Smooth muscle cell of the brain vasculature (primary cell): ENCODE data around the gene CCDC187.

Experiments used
- DNase-seq: peaks from one replicate; pipeline ENCODE4 v3.0.0-alpha.2; 2012; ENCODE audit warnings: low read depth, low spot score

Gene CCDC187

DNA sequence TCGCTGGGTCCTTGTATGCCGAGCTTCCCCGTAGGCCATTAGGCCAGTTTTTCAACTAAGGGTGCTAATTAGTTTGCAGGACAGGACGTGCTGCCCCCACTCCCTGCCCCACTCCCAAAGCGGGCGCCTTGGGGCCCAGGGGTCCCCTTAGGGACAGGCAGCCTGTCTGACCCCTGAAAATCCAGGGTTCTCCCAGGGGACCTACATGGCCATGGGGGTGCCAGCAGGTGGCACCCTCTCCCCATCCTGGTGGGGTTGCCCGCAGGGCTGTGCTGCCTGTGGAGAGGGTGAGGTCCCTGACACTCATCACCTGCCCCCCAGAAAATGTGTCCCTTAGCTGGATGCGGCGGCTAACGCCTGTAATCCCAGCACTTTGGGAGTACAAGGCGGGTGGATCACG is 8.5 kb upstream of the CCDC187 start:
- DNase-seq: no peak

DNA sequence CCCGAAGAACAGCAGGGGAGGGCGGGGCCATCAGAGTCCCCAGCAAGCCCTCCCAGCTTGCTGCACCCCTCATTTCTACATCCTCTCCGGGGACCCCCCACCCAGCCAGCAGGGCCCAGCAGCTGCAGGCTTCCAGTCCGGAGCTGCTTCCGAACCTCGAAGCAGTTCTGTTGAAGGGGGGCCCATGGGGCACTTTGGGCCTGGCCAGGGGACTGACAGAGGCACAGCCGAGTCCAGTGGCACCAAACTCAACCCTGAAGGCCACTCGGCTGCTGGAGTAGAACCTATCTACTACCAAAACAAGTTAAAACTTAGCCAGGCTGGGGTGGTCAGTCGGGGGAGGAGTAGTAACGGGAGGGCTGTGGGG is 8.1 kb upstream of the CCDC187 start:
- DNase-seq: no peak

DNA sequence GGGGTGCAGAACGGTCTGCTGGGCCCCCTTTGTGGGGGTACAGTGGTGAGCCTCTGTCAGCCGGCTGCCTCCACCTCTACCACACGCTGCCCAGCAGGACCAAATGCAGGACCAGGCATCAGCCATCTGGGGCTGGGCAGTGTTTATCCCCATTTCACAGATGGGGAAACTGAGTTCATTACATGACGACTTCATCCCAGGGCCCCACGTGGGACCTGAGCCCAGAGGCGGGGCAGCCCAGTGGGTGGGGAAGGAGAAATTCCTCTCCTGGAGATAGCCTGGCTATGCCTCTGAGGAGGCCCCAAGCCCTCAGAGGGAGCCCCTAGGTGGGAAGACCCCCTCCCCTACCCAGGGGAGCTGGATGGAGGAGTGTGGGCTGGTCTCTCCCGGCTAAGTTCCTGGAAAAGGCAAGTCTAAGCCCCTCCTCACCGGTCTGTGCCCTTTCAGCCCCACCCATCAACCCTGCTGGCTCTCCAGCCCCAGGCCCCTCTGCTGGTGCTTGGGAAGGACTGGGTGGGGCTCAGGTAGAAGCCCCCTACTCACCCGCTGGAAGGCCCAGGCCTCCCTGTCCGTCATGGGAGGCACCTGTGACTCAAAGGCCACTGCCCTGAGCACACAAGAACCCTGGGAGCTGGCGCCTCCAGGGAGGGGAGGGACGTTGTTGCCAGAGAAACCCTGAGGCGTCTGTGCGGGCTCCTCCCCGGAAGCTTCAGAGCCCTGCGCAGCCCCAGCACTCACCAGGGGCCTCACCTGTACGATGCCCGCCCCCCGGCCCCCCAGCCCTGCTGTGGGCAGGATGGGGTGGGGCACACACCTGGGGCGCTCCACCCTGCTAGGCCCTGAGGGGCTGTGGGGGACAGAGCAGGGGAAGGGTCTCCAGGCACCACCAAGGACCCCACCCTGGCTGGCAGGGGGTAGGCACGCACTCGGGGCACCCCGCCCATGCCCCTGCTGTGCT is 7.4 kb upstream of the CCDC187 start:
- no peak for DNase-seq

DNA sequence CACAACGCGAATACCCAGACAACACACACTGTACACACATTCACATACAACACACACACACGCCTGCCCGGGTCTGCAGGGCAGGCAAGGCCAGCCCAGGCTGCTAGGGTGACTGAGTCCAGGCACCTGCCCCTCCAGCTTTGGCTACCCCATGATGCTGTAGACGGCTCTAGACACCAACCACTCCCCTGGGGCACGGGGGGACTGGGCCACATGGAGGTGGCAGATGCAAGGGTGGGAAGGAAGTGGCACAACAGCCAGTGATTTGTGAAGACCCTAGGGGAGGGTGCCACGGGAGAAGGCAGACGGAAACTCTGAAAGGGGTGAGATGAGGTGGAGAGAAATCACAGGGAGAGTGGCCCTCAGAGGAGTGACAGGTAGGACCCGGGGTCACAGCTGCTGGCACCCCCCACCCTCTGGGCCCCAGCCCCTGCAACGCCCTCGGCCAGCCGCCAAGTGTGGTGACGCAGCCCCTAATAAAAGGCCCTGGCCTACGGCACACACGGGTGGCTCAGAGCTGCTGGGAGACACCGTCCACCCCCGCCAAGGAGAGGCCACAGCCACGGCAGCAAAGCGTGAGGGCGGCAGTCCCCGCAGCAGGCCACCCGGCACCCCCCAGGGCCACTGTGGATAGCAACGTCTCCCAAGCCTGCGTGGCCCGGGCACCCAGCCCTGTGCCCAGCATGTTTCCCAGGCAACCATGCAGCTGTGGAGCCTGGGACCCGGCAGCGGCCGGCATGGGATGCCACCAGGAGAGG is 6.6 kb upstream of the CCDC187 start:
- no peak for DNase-seq

DNA sequence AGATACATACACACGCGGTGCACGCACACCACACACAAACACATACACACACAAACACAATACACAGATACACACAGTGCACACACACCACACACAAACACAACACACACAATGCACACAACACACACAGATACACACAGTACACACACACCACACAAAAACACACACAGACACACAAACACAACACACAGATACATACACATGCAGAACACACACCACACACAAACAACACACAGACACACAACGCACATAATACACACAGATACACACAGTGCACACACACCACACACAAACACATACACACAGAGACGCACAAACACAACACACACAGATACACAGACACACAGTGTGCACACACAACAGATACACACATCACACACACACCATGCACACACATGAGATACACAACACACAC is 5.9 kb upstream of the CCDC187 start:
- DNase-seq: no peak

DNA sequence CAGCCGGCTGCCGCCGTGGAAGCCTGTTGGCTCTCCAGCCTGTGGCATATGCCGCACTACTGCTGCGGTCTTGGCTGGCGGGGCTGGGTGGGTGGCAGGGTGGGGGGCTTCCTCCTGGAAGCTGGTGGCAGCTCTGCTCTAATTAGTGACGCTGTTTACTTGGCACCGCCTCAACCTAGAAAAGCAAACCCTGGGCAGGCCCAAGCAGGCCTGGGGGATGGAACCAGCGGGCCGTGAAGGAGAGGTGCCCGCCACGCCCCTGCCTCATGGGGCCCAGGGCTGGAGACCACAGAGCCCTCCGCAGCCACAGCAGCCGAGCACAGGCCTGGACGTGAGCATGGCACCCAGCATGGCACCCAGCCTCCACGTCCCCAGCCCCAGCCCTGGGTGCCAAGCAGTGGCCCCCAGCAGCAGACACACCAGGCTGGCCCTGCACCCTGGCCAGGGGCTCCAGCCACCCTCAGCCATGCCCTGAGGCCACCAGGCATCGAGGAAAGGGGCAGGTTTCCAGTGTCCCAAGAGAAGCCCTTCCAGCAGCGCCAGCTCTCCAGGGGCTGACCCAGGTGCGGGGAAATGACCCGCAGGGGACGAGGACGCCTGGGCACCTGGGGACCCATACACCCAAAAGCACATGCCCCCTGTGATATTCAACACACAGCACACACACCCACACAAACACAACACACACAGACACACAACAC is 5.4 kb upstream of the CCDC187 start:
- DNase-seq: no peak

DNA sequence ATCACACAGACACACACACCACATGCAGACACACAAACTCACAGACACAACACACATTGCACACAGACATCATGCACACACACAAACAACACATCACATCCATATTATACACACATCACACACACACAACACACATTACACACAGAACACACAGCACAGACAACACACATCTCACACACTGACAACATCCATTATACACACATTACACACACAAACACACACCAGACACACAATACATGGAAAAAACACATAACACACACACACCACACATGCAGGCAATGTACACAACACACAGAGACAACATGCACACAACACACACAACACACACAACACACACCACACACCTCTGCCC is 4.8 kb upstream of the CCDC187 start:
- no peak for DNase-seq

DNA sequence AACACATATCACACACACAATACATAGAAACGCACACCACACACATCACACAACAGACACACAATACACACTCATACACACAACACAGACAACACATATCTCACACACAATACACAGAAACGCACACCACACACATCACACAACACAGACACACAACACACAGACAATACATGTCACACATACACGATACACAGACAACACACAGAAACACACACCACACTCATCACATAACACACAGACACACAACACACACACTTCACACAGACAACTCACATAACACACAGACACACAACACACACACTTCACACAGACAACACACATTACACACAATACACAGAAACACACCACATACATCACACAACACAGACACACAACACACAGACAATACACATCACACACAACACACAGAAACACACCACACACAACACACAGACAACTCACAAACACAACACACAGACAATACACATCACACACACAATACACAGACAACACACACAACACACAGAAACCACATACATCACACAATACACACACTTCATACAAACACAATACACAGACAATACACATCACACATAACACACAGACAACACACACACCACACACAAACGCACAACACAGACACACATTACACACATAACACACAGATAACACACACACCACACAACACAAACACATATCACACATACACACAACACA is 4.3 kb upstream of the CCDC187 start:
- no peak for DNase-seq

DNA sequence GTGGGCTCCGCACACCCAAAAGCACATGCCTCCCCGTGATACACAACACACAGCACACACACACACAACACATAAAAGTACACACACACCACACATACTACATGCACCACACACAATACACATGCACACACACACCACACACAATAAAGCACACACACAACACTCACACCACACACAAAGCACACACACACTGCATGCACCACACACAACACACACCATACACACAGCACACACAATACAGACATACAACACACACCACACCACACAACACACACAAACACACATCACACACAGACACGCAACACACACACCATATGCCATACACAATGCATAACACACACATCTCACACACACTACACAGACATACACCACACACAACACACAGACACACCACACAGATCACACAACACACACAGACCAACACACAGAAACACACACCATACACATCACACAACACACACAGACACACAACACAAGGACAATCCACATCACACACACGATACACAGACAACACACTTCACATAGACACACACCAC is 3.4 kb upstream of the CCDC187 start:
- no peak for DNase-seq

DNA sequence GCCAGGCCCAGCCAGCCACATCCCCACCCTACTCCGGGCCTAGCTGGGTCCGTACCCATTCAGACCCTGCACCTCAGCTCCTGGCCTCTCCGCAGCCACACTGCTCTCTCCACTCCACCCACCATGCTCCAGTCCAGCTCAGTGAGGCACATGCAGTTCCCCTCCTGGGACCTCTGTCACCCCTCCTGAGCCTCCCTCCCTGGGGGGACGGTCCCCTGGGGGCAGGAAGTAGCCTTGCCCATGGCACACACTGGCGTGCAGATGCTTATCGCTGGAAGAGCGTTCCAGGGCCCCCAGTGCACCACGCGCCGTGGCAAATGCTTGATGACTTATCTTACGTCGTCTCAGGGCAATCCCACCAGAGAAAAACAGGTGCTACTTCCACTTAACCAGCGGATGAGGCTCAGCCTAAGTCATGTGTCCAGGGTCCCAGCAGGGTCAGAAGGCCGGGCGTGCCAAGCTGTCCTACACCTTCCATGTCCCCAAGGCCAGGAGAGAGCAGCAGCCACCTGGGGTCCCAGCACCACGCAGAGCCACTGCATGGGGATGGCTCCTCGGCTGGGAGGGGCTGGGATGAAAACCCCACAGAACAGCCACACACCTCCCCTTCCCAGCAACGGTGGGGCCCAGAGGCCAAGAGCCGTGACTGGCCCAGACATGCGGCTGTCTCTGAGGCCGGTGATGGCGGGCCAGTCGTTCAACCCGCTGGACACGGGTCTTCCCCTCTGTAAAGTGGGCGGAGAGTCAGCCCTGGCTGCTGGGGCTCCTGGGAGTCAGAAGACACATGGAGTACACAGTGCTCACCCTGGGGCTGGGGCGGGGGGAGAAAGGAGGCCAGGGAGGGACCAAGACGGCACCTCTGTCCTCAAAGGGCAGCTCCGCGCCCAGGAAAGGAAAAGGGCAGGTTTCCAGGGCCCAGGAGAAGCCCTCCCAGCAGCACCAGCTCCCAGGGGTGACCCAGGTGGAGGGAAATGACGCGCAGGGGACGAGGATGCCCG is 2.6 kb upstream of the CCDC187 start:
- no peak for DNase-seq

DNA sequence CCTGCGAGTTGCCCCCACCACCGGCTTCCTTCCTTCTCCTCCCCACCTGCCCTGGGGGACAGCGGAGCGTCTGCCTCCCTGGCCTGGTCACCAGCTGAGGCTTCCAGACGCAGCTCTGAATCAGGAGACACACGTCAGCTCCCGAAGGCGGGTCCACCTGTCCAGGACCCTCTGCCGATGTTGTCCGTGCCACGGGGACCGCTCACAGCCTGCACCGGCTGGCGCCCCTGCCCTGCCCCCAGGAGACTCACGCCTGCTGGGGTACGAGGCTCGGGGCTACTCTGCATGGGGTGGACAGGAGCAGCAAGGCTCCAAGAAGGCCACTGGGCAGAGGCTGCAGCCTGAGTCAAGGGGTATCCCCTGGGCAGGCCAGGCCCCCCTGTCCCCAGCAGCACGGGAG is 1.9 kb upstream of the CCDC187 start:
- no peak for DNase-seq

DNA sequence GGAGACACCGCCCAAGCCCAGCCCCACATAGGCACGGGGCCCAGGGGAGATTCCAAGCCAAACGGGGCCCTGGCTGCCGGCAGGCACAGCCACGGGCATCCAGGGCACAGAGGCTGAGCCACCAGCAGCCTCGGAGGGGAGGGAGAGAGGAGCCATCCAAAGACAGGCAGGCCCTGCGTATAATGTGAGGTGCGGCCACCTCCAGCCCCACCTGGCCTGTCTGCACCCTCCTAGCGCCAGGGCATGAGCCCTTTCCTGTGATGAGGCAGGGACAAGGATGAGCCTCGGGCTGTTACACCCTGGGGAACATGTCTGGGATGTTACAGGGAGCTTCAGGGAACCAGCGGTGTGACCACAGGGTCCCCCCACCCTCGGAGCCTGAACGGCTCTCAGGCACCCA is 1.1 kb upstream of the CCDC187 start:
- no peak for DNase-seq

DNA sequence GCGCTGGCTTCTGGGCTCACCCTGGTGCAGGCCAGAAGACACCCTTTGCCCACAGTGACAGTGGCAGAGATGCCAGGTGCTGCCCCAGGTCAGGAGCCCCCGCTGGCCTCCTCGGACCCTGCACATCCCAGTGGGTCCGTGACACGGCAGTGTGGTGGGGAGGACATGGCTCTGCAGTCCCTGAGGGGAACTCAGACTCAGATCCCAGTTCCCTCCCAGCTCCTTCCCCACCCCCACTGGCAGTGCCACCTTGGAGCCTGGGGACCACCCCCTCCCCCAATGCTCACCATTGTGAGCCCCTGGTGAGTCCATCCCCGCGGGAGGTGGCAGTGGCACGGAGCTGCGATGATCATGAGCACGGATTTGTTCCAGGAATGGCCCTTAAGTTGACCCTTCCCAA is 562 bp upstream of the CCDC187 start:
- no peak for DNase-seq

DNA sequence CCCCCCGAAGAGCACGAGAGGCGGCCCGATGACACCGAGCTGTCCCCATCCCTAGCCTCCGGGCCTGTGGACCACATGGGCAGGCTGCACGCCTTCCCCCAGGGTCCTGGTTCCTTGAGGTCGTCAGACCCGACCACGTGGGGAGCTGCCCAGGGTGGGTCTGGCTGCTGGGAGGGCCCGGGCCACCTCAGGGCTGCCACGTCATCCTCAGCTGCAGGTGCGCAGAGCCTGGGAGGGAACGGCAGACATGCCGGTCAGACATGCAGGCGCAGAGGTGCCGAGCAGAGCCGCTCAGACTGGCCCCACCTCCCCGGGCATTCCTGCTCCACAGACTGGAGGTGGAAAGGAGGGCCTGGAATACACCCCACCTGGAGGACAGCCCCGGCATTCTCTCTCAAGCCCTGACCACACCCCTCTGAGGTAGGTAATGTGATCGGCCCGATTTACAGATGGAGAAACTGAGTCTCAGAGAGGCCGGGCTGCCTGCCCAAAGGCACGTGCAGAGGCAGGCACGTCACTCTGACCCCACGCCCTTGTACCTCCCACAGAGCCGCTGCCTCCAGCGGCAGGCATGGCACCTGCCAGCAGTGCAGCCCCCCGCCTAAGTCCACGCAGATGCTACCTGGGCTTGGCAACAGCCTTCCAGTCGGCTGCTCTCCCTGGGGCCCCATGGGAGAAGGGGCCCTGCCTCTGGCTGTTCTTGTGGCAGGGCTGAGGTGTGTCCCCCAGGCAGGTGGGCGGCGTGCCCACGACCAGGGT is 649 bp downstream of the CCDC187 start:
- DNase-seq: no peak

DNA sequence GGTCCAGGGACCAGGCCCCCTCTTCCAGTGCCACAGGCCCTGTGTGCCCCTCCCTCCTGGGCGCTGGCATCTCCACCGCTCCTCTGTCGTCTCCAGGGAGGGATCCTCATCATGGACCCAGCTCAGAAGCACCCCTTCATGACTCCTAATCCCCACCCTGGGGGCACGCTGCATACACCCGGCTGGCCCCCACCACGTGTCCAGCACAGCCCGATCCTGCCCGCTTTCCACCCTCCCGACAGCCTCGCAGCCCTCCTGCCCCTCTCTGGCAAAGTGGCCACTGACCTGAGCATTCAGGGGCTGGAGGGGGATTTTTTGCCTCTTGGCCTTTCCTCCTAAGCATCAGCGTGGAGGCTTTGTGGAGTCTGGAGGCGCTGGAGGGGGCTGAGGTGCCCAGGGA is 1.4 kb downstream of the CCDC187 start:
- no peak for DNase-seq

DNA sequence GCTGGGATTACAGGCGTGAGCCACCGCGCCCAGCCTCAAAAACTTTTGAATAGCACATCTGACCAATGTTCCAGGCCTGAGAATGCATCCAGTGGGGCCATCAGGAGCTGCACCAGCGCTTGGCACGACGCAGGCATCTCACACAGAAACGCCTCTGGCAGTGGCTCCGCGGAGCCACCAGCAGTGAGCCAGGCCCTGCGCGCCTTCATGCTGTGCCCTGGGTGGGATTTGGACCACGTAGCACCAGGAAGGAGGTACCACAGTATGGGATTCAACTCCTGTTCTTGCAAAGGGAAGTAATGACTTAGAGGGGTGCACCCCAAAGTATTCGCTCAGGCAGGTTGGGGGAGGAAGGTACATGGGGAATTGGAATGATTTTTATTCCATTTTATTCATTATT is 3.0 kb downstream of the CCDC187 start:
- DNase-seq: no peak

DNA sequence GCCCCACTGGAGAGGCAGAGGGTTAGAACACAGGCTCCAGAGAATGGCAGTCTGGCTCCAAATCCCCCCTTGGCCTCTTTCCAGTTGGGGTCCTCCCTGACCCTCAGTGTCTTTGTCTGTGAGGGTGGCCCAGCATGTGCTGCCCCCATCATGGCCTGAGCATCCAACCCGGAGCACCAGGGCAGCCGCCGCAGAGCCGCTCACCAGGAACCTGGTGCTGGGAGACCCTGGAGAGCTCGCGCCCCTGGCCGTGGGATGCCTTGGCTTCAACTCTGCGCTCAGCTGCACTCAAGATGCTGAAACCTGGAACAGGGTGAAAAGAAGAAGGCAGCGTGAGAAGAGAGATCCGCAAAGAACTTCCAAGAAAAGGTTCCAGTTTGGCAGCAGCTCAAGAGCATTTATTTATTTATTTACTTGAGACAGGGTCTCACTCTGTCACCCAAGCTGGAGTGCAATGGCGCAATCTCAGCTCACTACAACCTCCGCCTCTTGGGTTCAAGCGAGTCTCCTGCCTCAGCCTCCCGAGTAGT is 3.8 kb downstream of the CCDC187 start:
- no peak for DNase-seq

DNA sequence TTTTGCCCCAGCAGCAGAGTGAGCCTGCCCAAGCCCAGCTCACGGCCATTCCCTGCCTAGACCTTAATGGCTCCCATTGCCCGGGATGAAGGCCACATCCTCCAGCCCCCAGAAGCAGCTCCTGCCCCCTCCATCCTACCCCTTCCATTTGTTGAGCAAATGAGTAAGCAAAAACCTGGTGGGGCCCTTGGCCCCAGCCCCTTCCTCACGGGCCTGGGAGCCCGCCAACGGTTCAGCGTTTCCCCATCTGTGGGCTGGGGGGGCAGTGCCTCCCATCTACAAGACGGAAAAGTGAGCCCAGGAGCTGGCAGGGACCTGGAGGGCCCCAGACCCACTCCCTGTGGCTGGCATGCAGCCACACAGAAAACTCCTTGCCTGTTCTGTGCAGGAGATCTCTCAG is 4.4 kb downstream of the CCDC187 start:
- no peak for DNase-seq

DNA sequence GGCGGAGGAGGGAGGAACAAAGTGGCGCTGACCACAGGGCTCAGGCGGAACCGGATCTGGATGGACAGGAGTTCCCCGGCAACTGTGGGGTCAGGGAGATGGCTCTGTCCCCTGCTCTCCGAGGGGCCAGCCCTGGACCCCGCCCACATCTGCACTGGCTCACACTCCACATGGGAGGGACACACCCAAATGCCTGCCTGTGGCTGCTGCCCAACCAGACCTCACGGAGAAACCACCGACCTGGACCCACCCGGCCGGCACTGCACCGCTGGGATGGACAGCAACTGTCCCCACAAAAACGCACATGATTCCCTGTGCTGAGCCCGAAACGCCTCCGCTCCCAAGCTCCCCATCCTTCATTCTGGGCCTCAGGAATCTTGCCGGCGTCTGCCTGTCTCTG is 4.8 kb downstream of the CCDC187 start:
- no peak for DNase-seq
